ENCODE data around the gene SLC25A53.

SLC25A53 gene

DNA sequence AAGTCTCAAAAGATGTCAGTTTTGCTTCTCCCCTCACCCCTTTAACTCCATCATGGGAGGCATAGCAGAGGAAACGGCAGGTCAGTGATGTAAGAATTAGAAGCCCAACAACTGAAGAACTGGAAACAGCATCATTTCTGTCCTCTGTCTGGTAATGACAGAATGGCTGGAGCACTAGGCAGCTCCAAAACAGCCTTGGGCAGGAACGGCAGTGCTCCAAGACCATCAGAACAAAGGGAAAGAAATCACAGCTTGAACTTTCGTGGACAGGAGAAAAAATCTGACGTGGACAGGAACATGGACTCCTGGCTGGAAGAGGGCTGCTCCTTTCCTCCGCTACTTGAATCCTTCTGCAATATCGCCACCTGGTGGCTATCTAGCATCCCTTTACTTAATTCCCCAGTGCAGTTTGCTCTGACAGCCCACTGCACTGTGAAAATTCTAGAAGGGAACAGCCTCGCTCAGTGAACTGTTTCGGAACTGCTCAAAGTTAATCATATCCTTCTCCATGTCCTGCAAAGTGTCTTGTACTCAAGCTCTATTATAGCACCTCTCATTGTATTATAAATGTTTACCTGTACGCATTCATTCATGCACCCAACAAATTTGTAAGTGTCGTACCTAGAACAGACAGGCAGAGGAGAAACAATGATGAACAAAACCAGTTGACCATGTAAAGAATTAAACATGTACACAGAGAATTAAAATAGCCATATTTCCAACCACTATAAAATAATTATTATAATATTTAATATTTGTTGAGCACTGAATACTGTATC lies 20.4 kb downstream of the SLC25A53 start:
- Histone ChIP-seq H3K9me3 (ENCODE audit: severe bottlenecking) (no peaks in the 10 kb centered on the region), H3K4me1 (ENCODE audit: insufficient read depth, poor library complexity, severe bottlenecking) (no peaks in the 10 kb centered on the region), H3K36me3 (ENCODE audit: low read depth) (no peaks in the 10 kb centered on the region), H3K4me3 (ENCODE audit: severe bottlenecking) (peak overlapping the region; percentile 28), H3K27me3 (ENCODE audit: insufficient read depth, poor library complexity, severe bottlenecking) (no peaks in the 10 kb centered on the region), H3K27ac (ENCODE audit: poor library complexity, severe bottlenecking) (no peak overlapping the region)
- DNase-seq (ENCODE audit: low spot score) (peak; percentile 34), ATAC-seq (ENCODE audit: low read depth) (peak; percentile 90)
- TF ChIP-seq, protein P1, sequence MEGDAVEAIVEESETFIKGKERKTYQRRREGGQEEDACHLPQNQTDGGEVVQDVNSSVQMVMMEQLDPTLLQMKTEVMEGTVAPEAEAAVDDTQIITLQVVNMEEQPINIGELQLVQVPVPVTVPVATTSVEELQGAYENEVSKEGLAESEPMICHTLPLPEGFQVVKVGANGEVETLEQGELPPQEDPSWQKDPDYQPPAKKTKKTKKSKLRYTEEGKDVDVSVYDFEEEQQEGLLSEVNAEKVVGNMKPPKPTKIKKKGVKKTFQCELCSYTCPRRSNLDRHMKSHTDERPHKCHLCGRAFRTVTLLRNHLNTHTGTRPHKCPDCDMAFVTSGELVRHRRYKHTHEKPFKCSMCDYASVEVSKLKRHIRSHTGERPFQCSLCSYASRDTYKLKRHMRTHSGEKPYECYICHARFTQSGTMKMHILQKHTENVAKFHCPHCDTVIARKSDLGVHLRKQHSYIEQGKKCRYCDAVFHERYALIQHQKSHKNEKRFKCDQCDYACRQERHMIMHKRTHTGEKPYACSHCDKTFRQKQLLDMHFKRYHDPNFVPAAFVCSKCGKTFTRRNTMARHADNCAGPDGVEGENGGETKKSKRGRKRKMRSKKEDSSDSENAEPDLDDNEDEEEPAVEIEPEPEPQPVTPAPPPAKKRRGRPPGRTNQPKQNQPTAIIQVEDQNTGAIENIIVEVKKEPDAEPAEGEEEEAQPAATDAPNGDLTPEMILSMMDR (IDR thresholded peaks at IDR 0.05; ENCODE audit: poor library complexity, severe bottlenecking) = peak; percentile 66

GRCh38 chrX:104135677-104136076 lies 21.1 kb downstream of the SLC25A53 start:
- no peak for ATAC-seq (ENCODE audit: low read depth)
- no peak overlapping the region for H3K4me3 ChIP-seq (ENCODE audit: severe bottlenecking)

GRCh38 chrX:104134583-104135261 lies 22.1 kb downstream of the SLC25A53 start:
- DNase-seq (ENCODE audit: low spot score) (no peak), ATAC-seq (ENCODE audit: low read depth) (no peak)
- no peaks in the 10 kb centered on the region for H3K36me3 ChIP-seq (ENCODE audit: low read depth)
- H3K4me3 ChIP-seq (ENCODE audit: severe bottlenecking) = no peak overlapping the region
- H3K9me3 ChIP-seq (ENCODE audit: severe bottlenecking) = no peaks in the 10 kb centered on the region
- no peaks in the 10 kb centered on the region for H3K27me3 ChIP-seq (ENCODE audit: insufficient read depth, poor library complexity, severe bottlenecking)
- H3K27ac ChIP-seq (ENCODE audit: poor library complexity, severe bottlenecking) = no peak overlapping the region
- TF ChIP-seq, protein P1 (IDR thresholded peaks at IDR 0.05; ENCODE audit: poor library complexity, severe bottlenecking) = no peak
- no peaks in the 10 kb centered on the region for H3K4me1 ChIP-seq (ENCODE audit: insufficient read depth, poor library complexity, severe bottlenecking)

More at GRCh38 chrX:104135677-104136076, 21.1 kb downstream of the SLC25A53 start:
- Histone ChIP-seq H3K27me3 (ENCODE audit: insufficient read depth, poor library complexity, severe bottlenecking) (no peaks in the 10 kb centered on the region), H3K4me1 (ENCODE audit: insufficient read depth, poor library complexity, severe bottlenecking) (no peaks in the 10 kb centered on the region), H3K9me3 (ENCODE audit: severe bottlenecking) (no peaks in the 10 kb centered on the region), H3K36me3 (ENCODE audit: low read depth) (no peaks in the 10 kb centered on the region), H3K27ac (ENCODE audit: poor library complexity, severe bottlenecking) (no peak overlapping the region)
- TF ChIP-seq, protein P1 (IDR thresholded peaks at IDR 0.05; ENCODE audit: poor library complexity, severe bottlenecking) = no peak
- DNase-seq (ENCODE audit: low spot score) = no peak

GRCh38 chrX:104130808-104131207 lies 26.0 kb downstream of the SLC25A53 start:
- ATAC-seq (ENCODE audit: low read depth) = no peak
- Histone ChIP-seq H3K27ac (ENCODE audit: poor library complexity, severe bottlenecking) (no peak overlapping the region), H3K27me3 (ENCODE audit: insufficient read depth, poor library complexity, severe bottlenecking) (no peaks in the 10 kb centered on the region), H3K4me3 (ENCODE audit: severe bottlenecking) (no peak overlapping the region), H3K9me3 (ENCODE audit: severe bottlenecking) (no peaks in the 10 kb centered on the region), H3K4me1 (ENCODE audit: insufficient read depth, poor library complexity, severe bottlenecking) (no peaks in the 10 kb centered on the region), H3K36me3 (ENCODE audit: low read depth) (no peaks in the 10 kb centered on the region)
- TF ChIP-seq, protein P1 (IDR thresholded peaks at IDR 0.05; ENCODE audit: poor library complexity, severe bottlenecking) = no peak
- no peak for DNase-seq (ENCODE audit: low spot score)
